ENCODE results near the gene MEGF11.

DNA sequence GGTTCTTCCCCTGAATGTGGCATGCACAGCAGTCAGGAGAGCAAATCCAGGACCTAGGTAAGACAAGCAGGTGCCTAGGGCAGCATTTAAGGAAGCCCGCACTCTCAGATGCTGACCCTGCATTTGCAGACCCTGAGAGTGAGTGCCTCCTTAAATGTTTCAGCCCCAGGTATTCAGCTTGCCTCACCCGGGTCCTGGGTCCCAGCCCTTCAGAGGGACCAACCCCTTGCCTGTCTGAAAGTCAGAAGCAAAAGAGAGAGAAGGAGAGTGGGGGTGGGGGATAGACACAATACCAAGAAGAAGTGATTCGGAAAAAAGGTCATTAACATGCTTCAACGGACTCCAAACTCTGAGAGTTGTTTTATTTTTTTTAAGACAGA lies 75.0 kb downstream of the MEGF11 start:
- TF ChIP-seq, protein P1, sequence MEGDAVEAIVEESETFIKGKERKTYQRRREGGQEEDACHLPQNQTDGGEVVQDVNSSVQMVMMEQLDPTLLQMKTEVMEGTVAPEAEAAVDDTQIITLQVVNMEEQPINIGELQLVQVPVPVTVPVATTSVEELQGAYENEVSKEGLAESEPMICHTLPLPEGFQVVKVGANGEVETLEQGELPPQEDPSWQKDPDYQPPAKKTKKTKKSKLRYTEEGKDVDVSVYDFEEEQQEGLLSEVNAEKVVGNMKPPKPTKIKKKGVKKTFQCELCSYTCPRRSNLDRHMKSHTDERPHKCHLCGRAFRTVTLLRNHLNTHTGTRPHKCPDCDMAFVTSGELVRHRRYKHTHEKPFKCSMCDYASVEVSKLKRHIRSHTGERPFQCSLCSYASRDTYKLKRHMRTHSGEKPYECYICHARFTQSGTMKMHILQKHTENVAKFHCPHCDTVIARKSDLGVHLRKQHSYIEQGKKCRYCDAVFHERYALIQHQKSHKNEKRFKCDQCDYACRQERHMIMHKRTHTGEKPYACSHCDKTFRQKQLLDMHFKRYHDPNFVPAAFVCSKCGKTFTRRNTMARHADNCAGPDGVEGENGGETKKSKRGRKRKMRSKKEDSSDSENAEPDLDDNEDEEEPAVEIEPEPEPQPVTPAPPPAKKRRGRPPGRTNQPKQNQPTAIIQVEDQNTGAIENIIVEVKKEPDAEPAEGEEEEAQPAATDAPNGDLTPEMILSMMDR (IDR thresholded peaks at IDR 0.05), result no peak
- no peak for TF ChIP-seq EP300 (IDR thresholded peaks at IDR 0.05; ENCODE audit: borderline replicate concordance in 1 of 2, low read depth in 1 of 2, low read length in 1 of 2)
- no peak for TF ChIP-seq TEAD4 (IDR thresholded peaks at IDR 0.05; ENCODE audit: borderline replicate concordance, insufficient read depth)
- no peak for TF ChIP-seq SIN3A (IDR thresholded peaks at IDR 0.05; ENCODE audit: borderline replicate concordance, low read depth, low read length)
- TF ChIP-seq TAF1 (IDR thresholded peaks at IDR 0.05; ENCODE audit: borderline replicate concordance, low read depth, low read length), result no peak
- TF ChIP-seq SMC3 (IDR thresholded peaks at IDR 0.05; ENCODE audit: low read depth, low read length), result no peak
- no peak for TF ChIP-seq POLR2AphosphoS5 (IDR thresholded peaks at IDR 0.05; ENCODE audit: low read depth, low read length)
- no peak for TF ChIP-seq NRF1 (IDR thresholded peaks at IDR 0.05; ENCODE audit: low read depth, low read length)
